GM23338 (cell line): ENCODE measurements around the gene PHF24.

ENCODE experiments used
- CREB1 ChIP-seq: fragments of 250-450 bp; sonication (Bioruptor Pico); IDR thresholded peaks from 2 replicates; pipeline ENCODE4 v1.5.0; 2020; ENCODE audit warnings: low read depth, mild to moderate bottlenecking, moderate library complexity
- CTCF ChIP-seq, 2 experiments: fragments of 200-600 bp in 1 of 2; sonication (generic) in 1 of 2; conservative IDR thresholded peaks; 2 replicates each; pipeline versions ENCODE4 v1.5.1 to v1.6.1; 2016 to 2017; ENCODE audit warnings: antibody characterized with exemption in 2 of 2, low read depth in 2 of 2, mild to moderate bottlenecking in 2 of 2, moderate library complexity in 1 of 2
- EZH2 ChIP-seq: fragments of 200-600 bp; sonication (generic); IDR thresholded peaks from one replicate; pipeline ENCODE4 v1.8.0; 2017; ENCODE audit warnings: antibody characterized with exemption, mild to moderate bottlenecking, low read depth; ENCODE audit not compliant: unreplicated experiment
- EZH2phosphoT487 ChIP-seq: fragments of 200-600 bp; sonication (generic); IDR thresholded peaks from one replicate; pipeline ENCODE4 v1.8.1; 2018; ENCODE audit warnings: antibody characterized with exemption; ENCODE audit not compliant: unreplicated experiment
- POLR2AphosphoS5 ChIP-seq: IDR thresholded peaks from 2 replicates; pipeline ENCODE4 v1.6.1; 2016; ENCODE audit warnings: antibody characterized with exemption, low read depth
- REST ChIP-seq: IDR thresholded peaks from one replicate; pipeline ENCODE4 v1.6.1; 2018; ENCODE audit warnings: antibody characterized with exemption; ENCODE audit not compliant: unreplicated experiment
- STAT1 ChIP-seq: IDR thresholded peaks from one replicate; pipeline ENCODE4 v1.6.1; 2016; ENCODE audit warnings: antibody characterized with exemption; ENCODE audit not compliant: unreplicated experiment

- no peak for TF ChIP-seq STAT1
- TF ChIP-seq CREB1, result no peak
- TF ChIP-seq EZH2phosphoT487, result no peak
- TF ChIP-seq CTCF (conservative IDR thresholded peaks at IDR 0.05; ENCODE audit: low read depth in 2 of 2), result no peak
- no peak for TF ChIP-seq POLR2AphosphoS5
- no peak for TF ChIP-seq EZH2
- TF ChIP-seq REST, result no peak
These were observed 29.2 kb upstream of the PHF24 start for GRCh38 chr9:34928921-34929320.
